ENCODE measurements around the gene TDRD7. TPM values are rescaled to one million over a fixed set of nuclear protein-coding genes. Genes with fewer than 3 reads are reported as not detected.
A peak's percentile ranks its signal among the peaks of the same experiment; 100 is the strongest.

Gene TDRD7
- total and polyA plus RNA-seq, 9 of the 15 experiments (the other 6 are each of a cell fraction or from before 2014, with no cell fraction given), result 2.2 to 7.7 (median 5.2) TPM

DNA sequence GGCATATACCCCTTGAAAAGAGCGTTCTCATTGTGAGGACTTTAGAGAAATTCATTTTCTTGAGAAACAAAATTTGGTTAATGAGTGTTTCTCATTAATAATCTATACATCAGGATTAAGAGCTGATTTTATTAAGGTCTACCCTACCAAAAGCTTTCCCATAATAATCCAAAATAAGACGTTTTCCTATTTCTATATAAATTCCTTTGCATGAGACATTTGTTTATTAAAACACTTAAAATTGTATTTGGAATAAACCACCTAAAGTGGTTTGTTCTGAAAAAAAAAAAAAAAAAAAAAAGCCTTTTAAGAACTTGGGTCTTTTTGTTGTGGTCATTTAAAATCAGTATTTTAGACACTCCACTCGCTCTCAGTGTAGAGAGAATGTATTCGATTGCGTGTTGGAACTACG lies 88.9 kb downstream of the TDRD7 start (continued):
- TF ChIP-seq, protein P1, sequence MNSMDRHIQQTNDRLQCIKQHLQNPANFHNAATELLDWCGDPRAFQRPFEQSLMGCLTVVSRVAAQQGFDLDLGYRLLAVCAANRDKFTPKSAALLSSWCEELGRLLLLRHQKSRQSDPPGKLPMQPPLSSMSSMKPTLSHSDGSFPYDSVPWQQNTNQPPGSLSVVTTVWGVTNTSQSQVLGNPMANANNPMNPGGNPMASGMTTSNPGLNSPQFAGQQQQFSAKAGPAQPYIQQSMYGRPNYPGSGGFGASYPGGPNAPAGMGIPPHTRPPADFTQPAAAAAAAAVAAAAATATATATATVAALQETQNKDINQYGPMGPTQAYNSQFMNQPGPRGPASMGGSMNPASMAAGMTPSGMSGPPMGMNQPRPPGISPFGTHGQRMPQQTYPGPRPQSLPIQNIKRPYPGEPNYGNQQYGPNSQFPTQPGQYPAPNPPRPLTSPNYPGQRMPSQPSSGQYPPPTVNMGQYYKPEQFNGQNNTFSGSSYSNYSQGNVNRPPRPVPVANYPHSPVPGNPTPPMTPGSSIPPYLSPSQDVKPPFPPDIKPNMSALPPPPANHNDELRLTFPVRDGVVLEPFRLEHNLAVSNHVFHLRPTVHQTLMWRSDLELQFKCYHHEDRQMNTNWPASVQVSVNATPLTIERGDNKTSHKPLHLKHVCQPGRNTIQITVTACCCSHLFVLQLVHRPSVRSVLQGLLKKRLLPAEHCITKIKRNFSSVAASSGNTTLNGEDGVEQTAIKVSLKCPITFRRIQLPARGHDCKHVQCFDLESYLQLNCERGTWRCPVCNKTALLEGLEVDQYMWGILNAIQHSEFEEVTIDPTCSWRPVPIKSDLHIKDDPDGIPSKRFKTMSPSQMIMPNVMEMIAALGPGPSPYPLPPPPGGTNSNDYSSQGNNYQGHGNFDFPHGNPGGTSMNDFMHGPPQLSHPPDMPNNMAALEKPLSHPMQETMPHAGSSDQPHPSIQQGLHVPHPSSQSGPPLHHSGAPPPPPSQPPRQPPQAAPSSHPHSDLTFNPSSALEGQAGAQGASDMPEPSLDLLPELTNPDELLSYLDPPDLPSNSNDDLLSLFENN (IDR thresholded peaks at IDR 0.05; ENCODE audit: low read depth in 2 of 2, low read length in 2 of 2), result no peak
- TF ChIP-seq NFYB (IDR thresholded peaks at IDR 0.05; ENCODE audit: extremely low read depth, insufficient read length), result no peak
- TF ChIP-seq, protein P2, sequence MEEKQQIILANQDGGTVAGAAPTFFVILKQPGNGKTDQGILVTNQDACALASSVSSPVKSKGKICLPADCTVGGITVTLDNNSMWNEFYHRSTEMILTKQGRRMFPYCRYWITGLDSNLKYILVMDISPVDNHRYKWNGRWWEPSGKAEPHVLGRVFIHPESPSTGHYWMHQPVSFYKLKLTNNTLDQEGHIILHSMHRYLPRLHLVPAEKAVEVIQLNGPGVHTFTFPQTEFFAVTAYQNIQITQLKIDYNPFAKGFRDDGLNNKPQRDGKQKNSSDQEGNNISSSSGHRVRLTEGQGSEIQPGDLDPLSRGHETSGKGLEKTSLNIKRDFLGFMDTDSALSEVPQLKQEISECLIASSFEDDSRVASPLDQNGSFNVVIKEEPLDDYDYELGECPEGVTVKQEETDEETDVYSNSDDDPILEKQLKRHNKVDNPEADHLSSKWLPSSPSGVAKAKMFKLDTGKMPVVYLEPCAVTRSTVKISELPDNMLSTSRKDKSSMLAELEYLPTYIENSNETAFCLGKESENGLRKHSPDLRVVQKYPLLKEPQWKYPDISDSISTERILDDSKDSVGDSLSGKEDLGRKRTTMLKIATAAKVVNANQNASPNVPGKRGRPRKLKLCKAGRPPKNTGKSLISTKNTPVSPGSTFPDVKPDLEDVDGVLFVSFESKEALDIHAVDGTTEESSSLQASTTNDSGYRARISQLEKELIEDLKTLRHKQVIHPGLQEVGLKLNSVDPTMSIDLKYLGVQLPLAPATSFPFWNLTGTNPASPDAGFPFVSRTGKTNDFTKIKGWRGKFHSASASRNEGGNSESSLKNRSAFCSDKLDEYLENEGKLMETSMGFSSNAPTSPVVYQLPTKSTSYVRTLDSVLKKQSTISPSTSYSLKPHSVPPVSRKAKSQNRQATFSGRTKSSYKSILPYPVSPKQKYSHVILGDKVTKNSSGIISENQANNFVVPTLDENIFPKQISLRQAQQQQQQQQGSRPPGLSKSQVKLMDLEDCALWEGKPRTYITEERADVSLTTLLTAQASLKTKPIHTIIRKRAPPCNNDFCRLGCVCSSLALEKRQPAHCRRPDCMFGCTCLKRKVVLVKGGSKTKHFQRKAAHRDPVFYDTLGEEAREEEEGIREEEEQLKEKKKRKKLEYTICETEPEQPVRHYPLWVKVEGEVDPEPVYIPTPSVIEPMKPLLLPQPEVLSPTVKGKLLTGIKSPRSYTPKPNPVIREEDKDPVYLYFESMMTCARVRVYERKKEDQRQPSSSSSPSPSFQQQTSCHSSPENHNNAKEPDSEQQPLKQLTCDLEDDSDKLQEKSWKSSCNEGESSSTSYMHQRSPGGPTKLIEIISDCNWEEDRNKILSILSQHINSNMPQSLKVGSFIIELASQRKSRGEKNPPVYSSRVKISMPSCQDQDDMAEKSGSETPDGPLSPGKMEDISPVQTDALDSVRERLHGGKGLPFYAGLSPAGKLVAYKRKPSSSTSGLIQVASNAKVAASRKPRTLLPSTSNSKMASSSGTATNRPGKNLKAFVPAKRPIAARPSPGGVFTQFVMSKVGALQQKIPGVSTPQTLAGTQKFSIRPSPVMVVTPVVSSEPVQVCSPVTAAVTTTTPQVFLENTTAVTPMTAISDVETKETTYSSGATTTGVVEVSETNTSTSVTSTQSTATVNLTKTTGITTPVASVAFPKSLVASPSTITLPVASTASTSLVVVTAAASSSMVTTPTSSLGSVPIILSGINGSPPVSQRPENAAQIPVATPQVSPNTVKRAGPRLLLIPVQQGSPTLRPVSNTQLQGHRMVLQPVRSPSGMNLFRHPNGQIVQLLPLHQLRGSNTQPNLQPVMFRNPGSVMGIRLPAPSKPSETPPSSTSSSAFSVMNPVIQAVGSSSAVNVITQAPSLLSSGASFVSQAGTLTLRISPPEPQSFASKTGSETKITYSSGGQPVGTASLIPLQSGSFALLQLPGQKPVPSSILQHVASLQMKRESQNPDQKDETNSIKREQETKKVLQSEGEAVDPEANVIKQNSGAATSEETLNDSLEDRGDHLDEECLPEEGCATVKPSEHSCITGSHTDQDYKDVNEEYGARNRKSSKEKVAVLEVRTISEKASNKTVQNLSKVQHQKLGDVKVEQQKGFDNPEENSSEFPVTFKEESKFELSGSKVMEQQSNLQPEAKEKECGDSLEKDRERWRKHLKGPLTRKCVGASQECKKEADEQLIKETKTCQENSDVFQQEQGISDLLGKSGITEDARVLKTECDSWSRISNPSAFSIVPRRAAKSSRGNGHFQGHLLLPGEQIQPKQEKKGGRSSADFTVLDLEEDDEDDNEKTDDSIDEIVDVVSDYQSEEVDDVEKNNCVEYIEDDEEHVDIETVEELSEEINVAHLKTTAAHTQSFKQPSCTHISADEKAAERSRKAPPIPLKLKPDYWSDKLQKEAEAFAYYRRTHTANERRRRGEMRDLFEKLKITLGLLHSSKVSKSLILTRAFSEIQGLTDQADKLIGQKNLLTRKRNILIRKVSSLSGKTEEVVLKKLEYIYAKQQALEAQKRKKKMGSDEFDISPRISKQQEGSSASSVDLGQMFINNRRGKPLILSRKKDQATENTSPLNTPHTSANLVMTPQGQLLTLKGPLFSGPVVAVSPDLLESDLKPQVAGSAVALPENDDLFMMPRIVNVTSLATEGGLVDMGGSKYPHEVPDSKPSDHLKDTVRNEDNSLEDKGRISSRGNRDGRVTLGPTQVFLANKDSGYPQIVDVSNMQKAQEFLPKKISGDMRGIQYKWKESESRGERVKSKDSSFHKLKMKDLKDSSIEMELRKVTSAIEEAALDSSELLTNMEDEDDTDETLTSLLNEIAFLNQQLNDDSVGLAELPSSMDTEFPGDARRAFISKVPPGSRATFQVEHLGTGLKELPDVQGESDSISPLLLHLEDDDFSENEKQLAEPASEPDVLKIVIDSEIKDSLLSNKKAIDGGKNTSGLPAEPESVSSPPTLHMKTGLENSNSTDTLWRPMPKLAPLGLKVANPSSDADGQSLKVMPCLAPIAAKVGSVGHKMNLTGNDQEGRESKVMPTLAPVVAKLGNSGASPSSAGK (IDR thresholded peaks at IDR 0.05), result no peak
- TF ChIP-seq CBX3 (IDR thresholded peaks at IDR 0.05; ENCODE audit: borderline replicate concordance in 1 of 2, low read length in 2 of 2), result no peak
- 0 out of 2 replicates have a peak, but pooled peaks have one; percentile 6 for TF ChIP-seq ZNF384 (IDR thresholded peaks at IDR 0.05; ENCODE audit: low read depth, low read length)
- TF ChIP-seq TRIM28 (IDR thresholded peaks at IDR 0.05), result no peak
- peak; percentile 67 for TF ChIP-seq CBX8 (IDR thresholded peaks at IDR 0.05; ENCODE audit: borderline replicate concordance, extremely low read depth, low read depth, low read length, poor library complexity, severe bottlenecking)
- TF ChIP-seq OTX1 (CRISPR knock-in tag; IDR thresholded peaks at IDR 0.05), result no peak
- TF ChIP-seq, protein P3, sequence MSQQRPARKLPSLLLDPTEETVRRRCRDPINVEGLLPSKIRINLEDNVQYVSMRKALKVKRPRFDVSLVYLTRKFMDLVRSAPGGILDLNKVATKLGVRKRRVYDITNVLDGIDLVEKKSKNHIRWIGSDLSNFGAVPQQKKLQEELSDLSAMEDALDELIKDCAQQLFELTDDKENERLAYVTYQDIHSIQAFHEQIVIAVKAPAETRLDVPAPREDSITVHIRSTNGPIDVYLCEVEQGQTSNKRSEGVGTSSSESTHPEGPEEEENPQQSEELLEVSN (IDR thresholded peaks at IDR 0.05; ENCODE audit: borderline replicate concordance in 1 of 2, extremely low read depth in 1 of 2, insufficient read depth in 1 of 2, insufficient read length in 1 of 2, low read depth in 1 of 2, low read length in 1 of 2, poor library complexity in 1 of 2, severe bottlenecking in 1 of 2), result no peak

Measured in K562 (cell line).